Stimulated activated naive B cell treated with anti-CD40 and anti-IgM and Interleukin-4, amounts not matched to agents 10 μg/mL and 1 μg/mL and 100 μg/mL, for 72 hours (primary cell): ENCODE measurements around the gene VN1R5.

ENCODE experiments used
- ATAC-seq, 2 donors: fragments of 150-1000 bp; cut with Tn5 transposase; replicated peaks; 2 replicates each; pipeline ENCODE4 v1.10.0; 2021; ENCODE audit warnings: moderate library complexity in 1 of 2
- DNase-seq: peaks from one replicate; pipeline ENCODE4 v3.0.0; 2021
- H3K27ac Mint-ChIP-seq: one replicate; pipeline ENCODE4 v1.8.0; 2022; ENCODE audit warnings: mild to moderate bottlenecking, mixed read lengths
- H3K27me3 Mint-ChIP-seq, 2 donors: one replicate each; pipeline ENCODE4 v1.8.0; 2022; ENCODE audit warnings: mixed read lengths in 2 of 2
- H3K36me3 Mint-ChIP-seq, 2 donors: one replicate each; pipeline ENCODE4 v1.8.0; 2022; ENCODE audit warnings: mixed read lengths in 2 of 2, mild to moderate bottlenecking in 1 of 2
- H3K4me1 Mint-ChIP-seq, 2 donors: one replicate each; pipeline ENCODE4 v1.8.0; 2022; ENCODE audit warnings: mixed read lengths in 2 of 2, mild to moderate bottlenecking in 1 of 2
- H3K4me3 Mint-ChIP-seq, 2 donors: one replicate each; pipeline ENCODE4 v1.8.0; 2022; ENCODE audit warnings: mild to moderate bottlenecking in 2 of 2, mixed read lengths in 2 of 2, moderate library complexity in 1 of 2
- H3K9me3 Mint-ChIP-seq, 2 donors: one replicate each; pipeline ENCODE4 v1.8.0; 2022; ENCODE audit warnings: mixed read lengths in 2 of 2, mild to moderate bottlenecking in 1 of 2

Gene VN1R5

GRCh38 chr1:247243524-247244137 is 12.2 kb upstream of the VN1R5 start:
- no peaks in the 10 kb centered on the region for H3K36me3 Mint-ChIP-seq
- no peaks in the 10 kb centered on the region for H3K4me1 Mint-ChIP-seq
- peaks cover 13 to 15% of the 10 kb centered on the region in 2 donors for H3K9me3 Mint-ChIP-seq
- DNase-seq (no peak), ATAC-seq (no peak)
- H3K27me3 Mint-ChIP-seq = peaks cover 0 to under 1% of the 10 kb centered on the region in 2 donors
- H3K4me3 Mint-ChIP-seq = no peak overlapping the region
- H3K27ac Mint-ChIP-seq = no peak overlapping the region

DNA sequence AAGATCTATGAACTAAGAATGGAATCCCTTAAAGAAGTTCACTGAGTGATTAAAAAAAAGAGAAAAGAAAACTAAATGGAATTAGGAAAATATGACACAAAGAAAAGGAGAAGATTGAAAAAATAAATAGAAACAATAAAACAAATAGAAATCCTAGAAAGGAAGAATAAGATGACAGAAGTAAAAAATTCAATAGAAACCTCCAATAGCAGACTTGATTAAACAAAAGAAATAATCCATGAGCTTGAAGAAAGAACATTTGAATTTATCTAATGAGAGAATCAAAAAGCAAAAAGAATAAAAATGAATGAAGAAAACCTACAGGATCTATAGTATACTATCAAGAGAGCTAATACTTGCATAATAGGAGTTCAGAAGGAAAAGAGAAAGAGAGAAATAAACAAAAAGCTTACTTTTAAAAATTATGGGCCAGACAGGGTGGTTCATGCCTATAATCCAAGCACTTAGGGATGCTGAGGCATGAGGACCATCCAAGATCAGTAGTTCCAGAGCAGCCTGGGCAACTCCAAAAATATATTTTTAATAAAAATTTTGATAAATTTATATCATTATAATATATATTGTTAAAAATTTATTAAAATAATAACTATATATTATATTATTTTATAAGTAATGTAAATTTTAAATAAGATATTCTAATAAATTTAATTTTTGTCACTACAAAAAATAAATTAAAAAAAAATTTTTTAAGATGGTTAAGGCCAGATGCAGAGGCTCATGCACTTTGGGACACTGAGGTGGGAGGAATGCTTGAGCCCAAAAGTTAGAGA is 9.4 kb upstream of the VN1R5 start:
- Mint-ChIP-seq H3K36me3 (no peaks in the 10 kb centered on the region), H3K4me3 (no peak overlapping the region), H3K27me3 (peaks cover 0 to 8% of the 10 kb centered on the region in 2 donors), H3K27ac (no peak overlapping the region), H3K9me3 (peaks cover 15% of the 10 kb centered on the region in 2 donors), H3K4me1 (no peaks in the 10 kb centered on the region)
- DNase-seq (no peak), ATAC-seq (no peak)

GRCh38 chr1:247247568-247247967 is 8.3 kb upstream of the VN1R5 start:
- Mint-ChIP-seq H3K36me3 (no peaks in the 10 kb centered on the region), H3K4me1 (no peaks in the 10 kb centered on the region), H3K27me3 (peaks cover 0 to 12% of the 10 kb centered on the region in 2 donors), H3K4me3 (no peak overlapping the region), H3K27ac (no peak overlapping the region), H3K9me3 (peaks cover 15% of the 10 kb centered on the region in 2 donors)
- ATAC-seq (no peak), DNase-seq (no peak)

DNA sequence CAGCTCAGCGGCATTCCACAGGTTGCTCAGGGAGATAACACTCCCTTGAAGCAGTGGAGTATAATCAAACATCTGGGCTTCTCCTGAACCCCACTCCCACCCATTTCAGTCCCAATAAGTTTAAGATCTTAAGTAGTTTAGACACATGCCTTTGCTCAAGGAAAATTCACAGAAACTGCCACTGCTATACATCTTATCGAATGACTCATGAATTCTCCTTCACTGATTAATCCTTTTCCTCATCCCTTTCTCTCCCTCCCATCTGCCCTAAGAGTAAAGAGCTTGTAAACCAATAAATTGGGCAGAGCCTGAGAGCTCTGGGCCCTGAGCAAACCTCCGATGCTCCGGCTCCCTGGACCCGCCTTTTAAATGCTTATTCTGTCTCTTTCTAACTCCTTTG is 10.2 kb downstream of the VN1R5 start:
- Mint-ChIP-seq H3K27me3 (peaks cover 0 to 7% of the 10 kb centered on the region in 2 donors), H3K4me3 (no peak overlapping the region)

GRCh38 chr1:247268390-247269045 is 12.6 kb downstream of the VN1R5 start:
- ATAC-seq (no peak), DNase-seq (no peak)
- Mint-ChIP-seq H3K9me3 (peaks cover 9 to 13% of the 10 kb centered on the region in 2 donors), H3K27me3 (peaks cover 0 to 7% of the 10 kb centered on the region in 2 donors), H3K27ac (no peak overlapping the region), H3K4me3 (no peak overlapping the region), H3K4me1 (no peaks in the 10 kb centered on the region), H3K36me3 (peaks cover 3 to 5% of the 10 kb centered on the region in 2 donors)

More for the DNA sequence above, 10.2 kb downstream of the VN1R5 start:
- Mint-ChIP-seq H3K36me3 (peaks cover 3% of the 10 kb centered on the region in 2 donors), H3K9me3 (peaks cover 10% of the 10 kb centered on the region in 2 donors), H3K4me1 (no peaks in the 10 kb centered on the region), H3K27ac (no peak overlapping the region)
- no peak for ATAC-seq
- DNase-seq = no peak

DNA sequence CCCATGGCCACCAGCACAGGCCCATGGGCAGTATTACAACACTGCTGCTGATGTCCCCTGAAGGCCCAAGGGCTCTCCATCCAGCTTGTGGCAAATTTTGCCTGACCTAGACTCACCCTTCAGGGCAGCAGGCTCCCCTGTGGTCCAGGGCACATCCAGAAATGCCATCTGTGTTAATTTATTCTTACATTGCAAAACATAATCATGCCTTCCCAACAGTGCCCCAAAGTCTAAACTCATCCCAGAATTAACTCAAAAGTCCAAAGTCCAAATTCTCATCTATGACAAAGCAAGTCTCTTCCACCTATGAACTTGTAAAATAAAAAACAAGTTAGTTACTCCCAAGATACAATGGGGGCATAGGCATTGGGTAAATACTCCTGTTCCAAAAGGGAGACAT is 13.3 kb downstream of the VN1R5 start:
- ATAC-seq (no peak), DNase-seq (no peak)
- H3K4me1 Mint-ChIP-seq = no peaks in the 10 kb centered on the region
- H3K27me3 Mint-ChIP-seq = peaks cover 0 to 7% of the 10 kb centered on the region in 2 donors
- H3K27ac Mint-ChIP-seq = no peak overlapping the region
- no peak overlapping the region for H3K4me3 Mint-ChIP-seq
- peaks cover 8 to 12% of the 10 kb centered on the region in 2 donors for H3K9me3 Mint-ChIP-seq
- peaks cover 3 to 5% of the 10 kb centered on the region in 2 donors for H3K36me3 Mint-ChIP-seq

DNA sequence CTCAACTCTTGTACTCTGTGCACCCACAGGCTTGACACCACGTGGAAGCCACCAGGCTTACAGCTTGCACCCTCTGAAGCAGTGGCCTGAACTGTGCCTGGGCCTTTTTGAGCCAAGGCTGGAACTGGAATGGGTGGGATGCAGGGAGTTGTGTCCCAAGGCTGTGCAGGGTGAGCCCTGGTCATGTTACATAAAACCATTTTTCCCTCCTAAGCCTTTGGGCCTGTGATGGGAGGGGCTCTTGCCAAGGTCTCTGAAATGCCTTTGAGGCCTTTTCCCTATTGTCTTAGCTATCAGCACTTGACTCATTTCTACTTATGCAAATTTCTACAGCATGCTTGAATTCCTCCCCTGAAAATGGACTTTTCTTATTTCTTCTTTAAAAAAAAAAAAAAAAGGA is 14.1 kb downstream of the VN1R5 start:
- no peak for DNase-seq
- peaks cover 3 to 5% of the 10 kb centered on the region in 2 donors for H3K36me3 Mint-ChIP-seq
- no peak overlapping the region for H3K27ac Mint-ChIP-seq
- H3K27me3 Mint-ChIP-seq = peaks cover 0 to 7% of the 10 kb centered on the region in 2 donors
- no peaks in the 10 kb centered on the region for H3K4me1 Mint-ChIP-seq
- ATAC-seq = no peak
- peaks cover 8 to 12% of the 10 kb centered on the region in 2 donors for H3K9me3 Mint-ChIP-seq
- H3K4me3 Mint-ChIP-seq = no peak overlapping the region

DNA sequence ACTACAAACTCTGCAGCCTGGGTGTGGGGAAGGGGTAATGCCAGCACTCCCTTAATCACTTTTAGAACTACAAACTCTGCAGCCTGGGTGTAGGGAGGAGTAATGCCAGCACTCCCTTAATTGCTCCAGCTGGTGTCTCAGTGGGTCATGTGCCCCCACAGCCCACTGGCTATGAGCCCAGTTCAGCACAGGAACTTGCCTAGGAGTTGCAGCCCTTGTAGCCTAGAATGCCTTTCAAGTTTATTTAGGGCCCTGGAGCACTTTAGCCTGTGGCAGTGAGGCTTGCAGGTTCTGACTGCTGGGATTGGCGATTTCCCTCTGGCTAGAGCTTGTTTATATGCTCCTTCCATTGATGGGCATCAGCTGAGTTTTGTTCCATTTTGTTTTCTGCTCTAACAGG is 17.1 kb downstream of the VN1R5 start:
- H3K4me1 Mint-ChIP-seq = no peaks in the 10 kb centered on the region
- DNase-seq = no peak
- no peak overlapping the region for H3K4me3 Mint-ChIP-seq
- H3K27ac Mint-ChIP-seq = no peak overlapping the region
- H3K36me3 Mint-ChIP-seq = peaks cover 3 to 5% of the 10 kb centered on the region in 2 donors
- peaks cover 16 to 19% of the 10 kb centered on the region in 2 donors for H3K9me3 Mint-ChIP-seq
- H3K27me3 Mint-ChIP-seq = no peaks in the 10 kb centered on the region
- ATAC-seq = no peak

- no peak overlapping the region for H3K27ac Mint-ChIP-seq
- H3K27me3 Mint-ChIP-seq = no peaks in the 10 kb centered on the region
- ATAC-seq (no peak), DNase-seq (no peak)
- H3K4me3 Mint-ChIP-seq = no peak overlapping the region
- peaks cover 3 to 5% of the 10 kb centered on the region in 2 donors for H3K36me3 Mint-ChIP-seq
- H3K9me3 Mint-ChIP-seq = peaks cover 16 to 19% of the 10 kb centered on the region in 2 donors
- H3K4me1 Mint-ChIP-seq = no peaks in the 10 kb centered on the region
These were observed 18.9 kb downstream of the VN1R5 start for GRCh38 chr1:247274605-247275256.

DNA sequence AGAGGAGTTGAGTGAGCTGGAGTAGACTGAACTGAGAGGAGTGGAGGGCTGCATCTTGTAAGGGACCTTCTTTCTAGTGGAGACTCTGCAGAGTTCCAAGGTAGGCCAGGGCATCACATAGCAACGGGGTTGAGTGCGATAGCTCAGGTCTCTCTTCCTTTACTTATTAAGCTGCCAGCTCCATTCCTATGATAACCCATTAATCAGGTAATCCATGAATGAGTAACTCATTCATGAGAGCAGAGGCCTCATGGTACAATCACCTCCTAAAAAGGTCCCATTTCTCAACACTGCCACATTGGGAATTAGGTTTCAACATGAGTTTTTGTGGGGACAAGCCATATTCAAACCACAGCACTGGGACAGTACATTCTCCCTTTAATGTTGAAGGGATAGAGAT is 21.3 kb downstream of the VN1R5 start:
- ATAC-seq (no peak), DNase-seq (no peak)
- H3K36me3 Mint-ChIP-seq = no peaks in the 10 kb centered on the region
- no peak overlapping the region for H3K4me3 Mint-ChIP-seq
- no peaks in the 10 kb centered on the region for H3K27me3 Mint-ChIP-seq
- H3K4me1 Mint-ChIP-seq = no peaks in the 10 kb centered on the region
- peaks cover 6 to 8% of the 10 kb centered on the region in 2 donors for H3K9me3 Mint-ChIP-seq
- no peak overlapping the region for H3K27ac Mint-ChIP-seq

GRCh38 chr1:247281001-247281574 is 25.2 kb downstream of the VN1R5 start:
- Mint-ChIP-seq H3K27me3 (no peaks in the 10 kb centered on the region), H3K4me3 (no peak overlapping the region), H3K36me3 (peaks cover 4 to 5% of the 10 kb centered on the region in 2 donors), H3K4me1 (no peaks in the 10 kb centered on the region), H3K9me3 (peaks cover under 1 to 5% of the 10 kb centered on the region in 2 donors), H3K27ac (no peak overlapping the region)
- ATAC-seq (no peak), DNase-seq (no peak)

- peaks cover 8 to 13% of the 10 kb centered on the region in 2 donors for H3K9me3 Mint-ChIP-seq
- no peaks in the 10 kb centered on the region for H3K4me1 Mint-ChIP-seq
- ATAC-seq (no peak), DNase-seq (no peak)
- H3K36me3 Mint-ChIP-seq = peaks cover 8 to 19% of the 10 kb centered on the region in 2 donors
- H3K27me3 Mint-ChIP-seq = no peaks in the 10 kb centered on the region
- H3K27ac Mint-ChIP-seq = no peak overlapping the region
- H3K4me3 Mint-ChIP-seq = no peak overlapping the region
These were observed 30.3 kb downstream of the VN1R5 start for GRCh38 chr1:247286134-247286670.

DNA sequence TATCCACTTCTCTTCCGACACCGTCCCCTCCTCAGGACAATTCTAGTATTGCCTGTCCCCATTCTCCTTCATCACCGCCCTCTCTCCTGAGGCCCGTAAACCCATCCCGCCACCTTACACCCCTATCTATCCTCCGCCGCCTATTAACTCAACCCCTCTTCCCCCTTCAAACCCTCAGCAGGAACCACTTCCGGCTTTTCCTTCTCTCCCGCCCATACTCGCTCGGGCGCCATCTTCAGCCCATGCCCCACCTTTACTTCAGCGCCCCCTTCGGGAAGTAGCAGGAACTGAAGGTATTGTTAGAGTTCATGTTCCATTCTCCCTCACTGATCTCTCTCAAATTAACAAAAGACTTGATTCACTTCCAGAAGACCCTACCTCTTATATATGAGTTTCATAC is 31.6 kb downstream of the VN1R5 start:
- H3K27ac Mint-ChIP-seq = no peak overlapping the region
- H3K9me3 Mint-ChIP-seq = peaks cover 8 to 13% of the 10 kb centered on the region in 2 donors
- no peak overlapping the region for H3K4me3 Mint-ChIP-seq
- DNase-seq (no peak), ATAC-seq (no peak)
- H3K4me1 Mint-ChIP-seq = no peaks in the 10 kb centered on the region
- H3K36me3 Mint-ChIP-seq = peaks cover 8 to 19% of the 10 kb centered on the region in 2 donors
- H3K27me3 Mint-ChIP-seq = no peaks in the 10 kb centered on the region

- no peak overlapping the region for H3K27ac Mint-ChIP-seq
- no peaks in the 10 kb centered on the region for H3K27me3 Mint-ChIP-seq
- no peak for ATAC-seq
These were observed 32.5 kb downstream of the VN1R5 start for GRCh38 chr1:247288341-247288740.

More at GRCh38 chr1:247288341-247288740, 32.5 kb downstream of the VN1R5 start:
- no peak for DNase-seq
- Mint-ChIP-seq H3K9me3 (peaks cover 8 to 13% of the 10 kb centered on the region in 2 donors), H3K4me3 (no peak overlapping the region), H3K4me1 (no peaks in the 10 kb centered on the region), H3K36me3 (peaks cover 8 to 19% of the 10 kb centered on the region in 2 donors)
